ENCODE data around the gene GMEB1.
"Not testable (repeated sequence)": the region's sequence is repeated elsewhere in the genome, so short reads cannot be mapped to it uniquely, and the experiment has no call there.

The GMEB1 gene, protein sequence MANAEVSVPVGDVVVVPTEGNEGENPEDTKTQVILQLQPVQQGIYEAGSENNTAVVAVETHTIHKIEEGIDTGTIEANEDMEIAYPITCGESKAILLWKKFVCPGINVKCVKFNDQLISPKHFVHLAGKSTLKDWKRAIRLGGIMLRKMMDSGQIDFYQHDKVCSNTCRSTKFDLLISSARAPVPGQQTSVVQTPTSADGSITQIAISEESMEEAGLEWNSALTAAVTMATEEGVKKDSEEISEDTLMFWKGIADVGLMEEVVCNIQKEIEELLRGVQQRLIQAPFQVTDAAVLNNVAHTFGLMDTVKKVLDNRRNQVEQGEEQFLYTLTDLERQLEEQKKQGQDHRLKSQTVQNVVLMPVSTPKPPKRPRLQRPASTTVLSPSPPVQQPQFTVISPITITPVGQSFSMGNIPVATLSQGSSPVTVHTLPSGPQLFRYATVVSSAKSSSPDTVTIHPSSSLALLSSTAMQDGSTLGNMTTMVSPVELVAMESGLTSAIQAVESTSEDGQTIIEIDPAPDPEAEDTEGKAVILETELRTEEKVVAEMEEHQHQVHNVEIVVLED

DNA sequence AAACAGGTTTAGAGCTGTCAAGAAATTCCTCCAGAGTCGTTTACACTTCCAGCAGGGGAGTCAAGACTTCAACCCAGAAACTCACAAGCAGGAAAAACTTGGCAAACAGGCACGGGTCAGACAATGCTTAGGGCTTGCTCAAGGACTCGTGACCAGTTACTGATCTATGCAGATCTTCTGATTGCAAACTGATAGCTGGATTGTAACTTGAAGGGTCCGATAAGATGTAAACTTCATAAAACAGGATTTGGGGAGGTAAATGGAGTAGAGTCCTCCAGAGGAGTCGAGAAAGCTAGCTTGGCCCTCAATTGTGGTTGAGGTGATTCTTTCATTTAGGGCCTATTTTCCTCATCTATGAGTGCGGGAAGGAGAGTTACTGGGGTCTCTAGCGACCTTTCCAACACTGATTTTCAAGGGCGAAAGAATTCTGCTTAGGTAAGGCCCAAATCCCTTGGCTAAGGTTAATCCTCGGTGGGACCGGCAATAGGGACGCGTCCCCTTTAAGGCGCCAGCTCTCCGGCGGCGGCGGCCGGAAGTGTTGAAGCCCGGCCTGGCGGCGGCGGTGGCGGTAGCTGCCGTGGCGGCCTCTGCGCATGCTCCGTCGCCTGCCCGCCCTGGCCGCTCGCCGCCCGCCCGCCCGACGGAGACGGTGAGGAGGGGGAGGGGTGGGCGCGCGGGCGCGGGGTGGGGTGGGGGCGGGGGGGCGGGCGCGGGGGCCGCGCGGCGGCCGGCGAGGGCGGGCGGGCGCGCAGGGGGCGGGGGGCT lies at the start of gene GMEB1:
Gene GMEB1, plus strand, starts transcription at position 594 of the 765 bp plus-strand sequence. CDS start 14,829 bp downstream, outside the sequence.
- no peak for DNase-seq (ENCODE audit: low read depth)

DNA sequence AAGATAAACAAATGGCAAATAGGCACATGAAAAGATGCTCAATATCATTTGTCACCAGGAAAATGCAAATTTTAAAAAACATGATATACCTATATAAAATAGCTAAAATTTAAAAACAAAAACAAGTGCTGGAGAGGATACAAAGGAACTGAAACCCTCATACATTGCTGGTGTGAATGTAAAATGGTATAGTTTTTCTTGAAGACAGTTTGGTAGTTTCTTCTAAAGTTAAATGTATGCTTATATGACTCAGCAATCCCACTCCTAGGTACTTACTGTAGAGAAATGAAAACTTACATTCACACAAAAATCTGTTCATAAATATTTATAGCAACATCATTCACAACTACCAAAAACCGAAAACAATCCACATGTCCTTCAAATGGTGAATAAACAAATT lies 36.9 kb upstream of the GMEB1 start:
- DNase-seq (ENCODE audit: low read depth): no peak

DNA sequence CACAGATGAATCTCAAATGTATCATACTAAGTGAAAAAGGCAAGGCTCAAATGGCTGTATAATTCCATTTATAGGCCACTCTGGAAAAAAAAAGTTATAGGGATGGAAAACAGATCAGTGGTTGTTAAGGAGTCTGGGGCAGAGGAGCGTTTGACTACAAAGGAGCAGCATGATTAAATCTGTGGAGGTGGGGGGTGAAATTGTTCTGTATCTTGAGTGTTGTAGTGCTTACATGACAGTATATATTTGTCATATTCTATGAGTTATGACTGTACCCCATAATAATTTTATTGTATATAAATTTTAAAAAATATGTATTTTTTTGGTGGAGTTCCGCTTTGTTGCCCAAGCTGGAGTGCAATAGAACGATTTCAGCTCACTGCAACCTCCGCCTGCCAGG lies 36.0 kb upstream of the GMEB1 start:
- DNase-seq (ENCODE audit: low read depth): no peak

DNA sequence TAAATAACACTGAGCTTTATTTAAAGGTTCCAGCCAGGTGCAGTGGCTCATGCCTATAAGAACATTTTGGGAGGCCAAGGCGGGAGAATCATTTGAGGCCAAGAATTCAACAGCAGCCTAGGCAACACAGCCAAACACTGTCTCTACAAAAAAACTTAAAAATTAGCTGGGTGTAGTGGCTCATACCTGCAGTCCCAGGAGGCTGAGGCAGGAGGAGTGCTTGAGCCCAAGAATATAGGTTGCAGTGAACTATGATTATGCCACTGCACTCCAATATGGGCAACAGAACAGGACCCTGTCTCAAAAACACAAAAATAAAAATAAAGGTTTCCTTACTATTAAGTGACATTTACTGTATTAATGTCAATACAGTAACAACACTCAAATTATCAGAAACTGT lies 27.8 kb upstream of the GMEB1 start:
- no peak for DNase-seq (ENCODE audit: low read depth)

DNA sequence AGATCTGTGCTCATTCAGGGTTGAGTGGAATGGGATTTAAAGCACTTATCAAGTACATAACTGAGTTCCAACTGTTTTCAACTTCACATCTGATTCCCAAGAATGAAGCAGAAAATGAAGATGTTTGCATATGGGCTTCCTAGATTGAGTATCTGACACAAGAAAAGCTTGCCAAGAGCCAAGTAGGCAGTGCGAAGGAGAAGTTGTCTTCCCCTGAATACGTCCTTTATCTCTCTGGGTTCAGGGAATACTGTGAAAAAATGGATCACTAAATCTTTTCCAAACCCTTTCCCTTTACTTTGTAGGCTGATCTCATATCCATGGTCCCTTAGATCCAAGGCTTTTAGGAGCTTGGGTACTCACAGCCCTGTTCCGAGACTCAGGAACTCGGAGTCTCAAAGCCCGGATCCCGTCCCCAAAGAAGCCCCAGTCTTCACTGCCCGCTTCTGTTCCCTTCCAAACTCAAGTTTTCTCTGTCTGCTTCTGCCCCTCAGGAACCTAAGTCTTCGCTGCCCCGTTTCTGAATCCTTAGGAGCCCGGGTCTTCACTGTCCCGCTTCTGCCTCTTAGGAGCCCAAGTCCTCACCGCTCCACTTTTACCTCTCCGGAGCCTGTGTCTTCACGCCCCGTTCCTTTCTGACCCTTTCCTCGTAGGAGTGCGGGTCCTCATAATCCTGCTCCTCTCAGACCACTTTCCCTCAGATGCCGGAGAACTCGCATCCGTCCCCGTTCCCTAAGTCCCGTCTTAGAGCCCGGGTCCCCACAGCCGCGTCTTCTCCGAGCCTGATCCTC lies 26.3 kb upstream of the GMEB1 start:
- no peak for DNase-seq (ENCODE audit: low read depth)

DNA sequence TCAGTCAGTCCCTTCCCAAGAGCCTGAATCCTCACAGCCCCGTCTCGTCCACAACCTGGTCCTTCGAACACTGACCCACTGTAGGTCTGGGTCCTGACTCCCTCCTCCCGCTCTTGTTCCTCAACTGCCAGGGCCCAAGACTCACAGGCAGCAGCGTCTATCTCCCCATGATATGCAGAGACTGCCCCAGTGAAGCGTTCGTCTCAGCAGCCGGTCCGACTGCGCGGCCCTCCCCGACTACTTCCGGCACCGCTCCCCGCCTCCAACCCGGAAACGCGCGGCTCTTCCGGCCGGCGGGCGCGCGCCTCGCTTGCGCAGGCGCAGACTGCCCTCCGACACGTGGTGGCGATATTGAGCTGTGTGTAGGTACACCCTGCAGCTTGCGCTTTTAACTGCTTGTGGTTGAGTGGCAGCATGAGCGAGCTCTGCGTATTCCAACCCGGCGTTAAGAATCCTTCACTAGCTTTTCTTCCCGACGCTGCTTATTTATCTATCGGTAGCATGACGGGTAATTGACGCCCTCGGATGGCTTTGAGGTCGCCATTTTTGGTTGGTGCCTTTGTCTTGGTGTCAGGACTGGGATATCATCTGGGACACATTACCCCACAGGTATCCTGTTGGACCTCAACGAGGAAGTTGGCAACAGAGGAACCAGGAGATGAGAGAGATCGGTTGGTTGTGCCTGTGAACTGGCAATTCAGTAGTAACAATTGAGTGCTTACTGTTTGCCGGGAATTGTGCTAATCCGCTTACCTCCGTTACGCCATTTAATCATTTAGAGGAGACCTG lies 25.5 kb upstream of the GMEB1 start, which contains the start of gene TAF12:
Gene TAF12, minus strand, starts transcription at position 221 of the 789 bp plus-strand sequence. CDS start 20,986 bp downstream, outside the sequence.
- peak; percentile 83 for DNase-seq (ENCODE audit: low read depth)

DNA sequence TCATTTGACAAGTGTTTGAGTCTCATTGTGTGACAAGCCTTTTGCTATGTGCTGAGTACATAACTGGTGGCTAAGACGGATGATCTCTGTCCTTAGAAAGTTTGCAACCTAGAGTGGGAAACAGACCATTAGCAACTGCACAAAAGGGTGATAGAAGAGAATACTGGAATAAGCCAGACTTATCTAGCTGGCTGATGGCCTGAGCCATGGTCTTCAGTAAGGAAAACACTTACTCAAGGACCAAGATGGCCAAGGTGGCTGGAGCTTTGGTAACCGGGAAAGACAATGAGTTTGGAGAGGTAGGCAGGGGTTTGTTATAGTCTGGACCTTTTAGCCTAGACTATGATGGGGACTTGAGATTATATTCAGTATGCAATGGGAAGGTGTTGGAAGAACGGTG lies 24.1 kb upstream of the GMEB1 start:
- DNase-seq (ENCODE audit: low read depth): no peak

DNA sequence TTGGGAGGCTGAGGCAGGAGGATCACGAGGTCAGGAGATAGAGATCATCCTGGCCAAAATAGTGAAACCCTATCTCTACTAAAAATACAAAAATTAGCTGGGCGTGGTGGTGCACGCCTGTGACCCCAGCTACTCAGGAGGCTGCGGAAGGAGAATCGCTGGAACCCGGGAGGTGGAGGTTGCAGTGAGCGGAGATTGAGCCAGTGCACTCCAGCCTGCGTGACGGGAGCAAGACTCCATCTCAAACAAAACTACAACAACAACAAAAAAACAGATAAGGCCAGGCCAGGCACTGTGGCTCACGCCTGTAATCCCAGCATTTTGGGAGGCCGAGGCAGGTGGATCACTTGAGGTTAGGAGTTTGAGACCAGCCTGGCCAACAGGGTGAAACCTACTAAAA lies 23.2 kb upstream of the GMEB1 start:
- not testable (repeated sequence) for DNase-seq (ENCODE audit: low read depth)

DNA sequence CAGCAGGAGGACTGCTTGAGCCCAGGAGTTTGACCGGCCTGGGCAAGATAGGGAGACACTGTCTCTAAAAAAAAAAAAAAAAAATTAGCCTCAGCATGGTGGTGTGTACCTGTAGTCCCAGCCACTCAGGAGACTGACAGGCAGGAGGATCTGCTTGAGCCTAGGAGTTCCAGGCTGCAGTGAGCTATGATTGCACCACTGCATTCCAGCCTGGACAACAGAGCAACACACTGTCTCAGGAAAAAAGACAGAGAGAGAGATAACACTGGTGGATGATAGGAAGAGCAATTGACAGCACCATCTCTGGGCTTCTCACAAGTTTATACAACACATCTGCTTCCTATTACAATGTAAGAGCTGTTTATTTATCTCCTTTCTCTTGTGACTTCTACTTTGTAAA lies 22.5 kb upstream of the GMEB1 start:
- no peak for DNase-seq (ENCODE audit: low read depth)

DNA sequence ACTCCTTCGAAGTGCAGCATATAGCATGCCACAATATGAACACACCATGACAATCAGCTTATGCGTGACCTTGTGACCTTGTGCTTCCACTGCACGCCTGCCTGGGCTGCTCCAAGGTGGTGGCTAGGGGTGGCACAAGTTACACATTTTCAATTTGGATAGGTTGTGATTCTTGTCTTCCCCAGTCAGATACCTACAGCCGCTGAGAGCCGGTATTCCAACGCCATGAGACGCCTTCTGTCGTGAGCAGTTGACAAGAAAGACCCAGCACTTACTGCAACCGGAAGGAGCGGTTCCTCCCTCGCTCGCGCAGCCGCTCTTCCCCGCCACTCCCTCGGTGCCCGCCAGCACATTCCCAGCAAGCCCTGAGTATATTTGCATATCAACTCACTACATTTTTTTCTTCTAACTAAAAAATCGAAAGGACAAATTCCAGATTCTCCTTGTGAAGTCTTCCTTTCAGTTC lies 20.5 kb upstream of the GMEB1 start:
- DNase-seq (ENCODE audit: low read depth): no peak

DNA sequence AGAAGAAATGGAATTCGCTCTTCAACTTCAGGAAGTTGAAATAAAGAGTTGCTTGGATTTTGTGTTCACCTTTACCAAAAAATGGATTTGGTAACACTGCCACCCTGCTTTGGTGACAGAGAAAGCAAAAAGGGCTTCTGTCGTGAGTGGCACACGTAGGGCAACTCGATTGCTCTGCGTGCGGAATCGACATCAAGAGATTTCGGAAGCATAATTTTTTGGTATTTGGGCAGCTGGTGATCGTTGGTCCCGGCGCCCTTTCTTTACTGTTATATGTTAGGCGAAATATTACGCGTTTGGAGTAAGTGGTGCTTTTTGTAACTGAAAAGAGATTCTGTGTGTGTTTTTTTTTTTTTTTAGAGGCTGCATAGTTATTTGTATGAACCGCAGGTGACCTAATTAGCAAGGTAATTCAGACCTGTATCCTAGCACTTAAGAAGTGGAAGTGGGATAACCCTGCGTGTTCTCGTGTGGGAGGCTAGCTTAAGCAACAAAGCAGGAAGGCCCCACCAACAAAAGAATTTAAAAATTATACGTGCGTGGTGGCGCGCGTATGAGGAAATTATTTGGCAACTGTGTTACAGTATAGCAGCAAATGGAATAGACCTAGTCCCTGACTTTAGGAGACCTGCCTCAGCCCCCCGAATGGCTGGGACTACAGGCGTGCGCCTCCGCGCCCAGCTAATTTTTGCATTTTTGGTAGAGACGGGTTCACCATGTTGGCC lies 19.9 kb upstream of the GMEB1 start, which contains the start of gene RNU11:
Gene RNU11, plus strand, starts transcription at position 127 of the 725 bp plus-strand sequence.
- peak; percentile 98 for DNase-seq (ENCODE audit: low read depth)

DNA sequence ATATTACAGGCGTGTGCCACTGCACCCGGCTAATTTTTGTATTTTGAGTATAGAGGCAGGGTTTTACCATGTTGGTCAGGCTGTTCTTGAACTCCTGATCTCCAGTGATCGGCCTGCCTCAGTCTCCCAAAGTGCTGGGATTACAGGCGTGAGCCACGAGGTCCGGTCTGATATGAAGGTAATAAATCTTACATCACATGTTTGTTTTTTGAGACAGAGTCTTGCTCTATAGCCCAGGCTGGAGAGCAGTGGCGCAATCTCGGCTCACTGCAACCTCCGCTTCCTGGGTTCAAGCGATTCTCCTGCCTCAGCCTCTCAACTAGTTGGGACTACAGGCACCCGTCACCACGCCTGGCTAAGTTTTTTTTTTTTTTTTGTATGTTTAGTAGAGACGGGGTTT lies 15.5 kb upstream of the GMEB1 start:
- DNase-seq (ENCODE audit: low read depth): not testable (repeated sequence)

DNA sequence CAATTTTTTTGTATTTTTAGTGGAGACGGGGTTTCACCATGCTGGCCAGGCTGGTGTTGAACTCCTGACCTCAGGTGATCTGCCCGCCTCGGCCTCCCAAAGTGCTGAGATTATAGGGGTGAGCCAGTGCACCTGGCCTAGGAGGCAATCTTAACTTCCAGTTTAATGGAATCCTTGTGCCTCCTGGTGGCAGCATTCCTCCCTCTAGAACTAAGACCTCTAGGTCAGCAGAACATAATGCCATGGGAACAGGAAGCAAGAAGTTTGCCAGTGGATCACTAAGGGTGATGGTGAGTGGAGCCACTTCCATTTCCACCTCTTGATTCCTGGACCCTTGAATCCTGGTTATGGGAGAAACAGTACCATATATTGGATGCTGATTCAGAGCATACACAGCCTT lies 14.7 kb upstream of the GMEB1 start:
- not testable (repeated sequence) for DNase-seq (ENCODE audit: low read depth)

DNA sequence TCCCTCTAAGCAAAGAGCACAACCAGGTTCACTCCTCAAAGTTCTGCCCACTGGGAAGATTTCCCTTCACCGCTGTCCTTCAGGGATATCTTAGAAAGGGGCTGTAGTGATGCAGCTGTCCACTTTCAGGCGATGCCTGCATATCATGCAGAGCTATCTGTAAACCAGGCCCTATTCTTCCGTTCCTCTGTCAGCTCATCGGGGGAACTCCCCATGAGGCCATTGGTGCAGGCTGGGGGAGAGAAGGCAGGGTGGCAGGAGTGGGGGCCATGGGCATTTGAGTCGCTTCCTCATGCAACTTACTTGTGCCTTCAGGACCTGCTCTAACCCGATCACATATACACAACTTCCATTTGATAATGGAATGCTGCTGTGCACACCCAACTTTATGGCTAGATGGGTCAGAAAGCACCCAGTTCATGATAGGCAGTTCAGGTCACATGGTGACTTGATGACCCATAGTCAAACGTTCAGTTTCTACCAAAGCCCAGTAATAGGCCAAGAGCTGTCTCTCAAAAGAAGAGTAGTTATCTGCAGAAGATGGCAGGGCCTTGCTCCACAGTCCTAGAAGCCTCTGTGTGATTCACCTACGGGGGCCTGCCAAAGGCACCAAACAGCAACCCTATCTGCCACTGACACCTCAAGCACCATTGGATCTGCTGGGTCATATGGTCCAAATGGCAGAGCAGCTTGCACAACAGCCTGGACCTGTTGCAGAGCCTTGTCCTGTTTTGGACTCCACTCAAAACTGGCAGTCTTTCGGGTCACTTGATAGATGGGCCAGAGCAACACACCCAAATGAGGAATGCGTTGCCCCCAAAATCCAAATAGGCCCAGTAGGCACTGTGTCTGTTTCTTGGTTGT lies 12.9 kb upstream of the GMEB1 start:
- not testable (repeated sequence) for DNase-seq (ENCODE audit: low read depth)

DNA sequence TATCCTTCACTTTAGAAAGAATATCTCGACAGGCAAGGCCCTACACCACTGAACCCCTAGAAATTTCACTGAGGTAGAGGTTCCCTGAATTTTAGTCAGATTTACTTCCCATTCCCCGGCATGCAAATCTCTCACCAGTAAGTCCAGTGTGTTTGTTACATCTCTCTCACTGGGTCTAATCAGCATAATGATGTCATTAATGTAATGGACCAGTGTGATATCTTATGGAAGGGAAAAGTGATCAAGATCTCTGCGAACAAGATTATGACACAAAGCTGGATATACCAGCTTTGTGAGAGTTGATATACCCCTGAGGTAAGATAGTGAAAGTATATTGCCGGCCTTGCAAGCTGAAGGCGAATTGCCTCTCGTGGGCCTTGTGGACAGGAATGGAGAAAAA lies 12.2 kb upstream of the GMEB1 start:
- no peak for DNase-seq (ENCODE audit: low read depth)

DNA sequence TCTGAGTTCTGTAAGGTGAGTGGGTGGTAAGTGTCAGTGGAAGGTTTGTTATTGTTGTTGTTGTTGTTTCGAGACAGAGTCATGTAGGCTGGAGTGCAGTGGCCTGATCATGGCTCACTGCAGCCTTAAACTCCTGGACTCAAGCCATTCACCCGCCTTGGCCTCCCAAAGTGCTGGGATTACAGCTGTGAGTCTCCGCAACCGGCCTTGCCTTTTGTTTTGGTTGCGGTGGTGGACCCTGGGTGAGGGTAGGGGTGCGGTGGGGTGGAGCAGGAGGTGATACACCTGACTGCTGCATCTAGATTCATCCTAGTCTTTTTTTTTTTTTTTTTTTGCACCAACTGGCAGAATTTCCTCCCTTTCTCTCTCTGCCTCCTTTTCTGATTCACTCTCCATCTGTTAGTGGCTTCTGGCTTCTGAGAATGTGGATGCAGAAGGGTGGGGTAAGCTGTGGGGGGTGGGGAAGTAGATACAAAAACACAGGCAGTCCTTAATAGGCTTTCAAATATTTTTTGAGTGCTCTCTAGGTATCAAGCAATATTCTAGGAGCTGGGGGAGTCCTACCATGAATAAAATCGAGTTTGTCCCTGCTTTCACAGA lies 4.6 kb upstream of the GMEB1 start:
- no peak for DNase-seq (ENCODE audit: low read depth)

DNA sequence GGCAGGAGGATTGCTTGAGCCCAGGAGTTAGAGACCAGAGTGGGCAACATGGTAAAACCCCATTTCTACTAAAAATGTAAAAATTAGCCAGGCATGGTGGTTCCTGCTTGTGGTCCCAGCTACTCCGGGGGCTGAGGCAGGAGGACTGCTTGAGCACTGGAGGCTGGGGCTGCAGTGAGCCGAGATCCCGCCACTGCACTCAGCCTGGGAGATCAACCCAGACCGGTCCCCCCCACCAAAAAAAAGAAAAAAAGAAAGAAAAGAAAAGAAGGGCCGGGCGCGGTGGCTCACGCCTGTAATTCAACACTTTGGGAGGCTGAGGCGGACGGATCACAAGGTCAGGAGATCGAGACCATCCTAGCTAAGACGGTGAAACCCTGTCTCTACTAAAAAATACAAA lies 1.8 kb upstream of the GMEB1 start:
- DNase-seq (ENCODE audit: low read depth): no peak

DNA sequence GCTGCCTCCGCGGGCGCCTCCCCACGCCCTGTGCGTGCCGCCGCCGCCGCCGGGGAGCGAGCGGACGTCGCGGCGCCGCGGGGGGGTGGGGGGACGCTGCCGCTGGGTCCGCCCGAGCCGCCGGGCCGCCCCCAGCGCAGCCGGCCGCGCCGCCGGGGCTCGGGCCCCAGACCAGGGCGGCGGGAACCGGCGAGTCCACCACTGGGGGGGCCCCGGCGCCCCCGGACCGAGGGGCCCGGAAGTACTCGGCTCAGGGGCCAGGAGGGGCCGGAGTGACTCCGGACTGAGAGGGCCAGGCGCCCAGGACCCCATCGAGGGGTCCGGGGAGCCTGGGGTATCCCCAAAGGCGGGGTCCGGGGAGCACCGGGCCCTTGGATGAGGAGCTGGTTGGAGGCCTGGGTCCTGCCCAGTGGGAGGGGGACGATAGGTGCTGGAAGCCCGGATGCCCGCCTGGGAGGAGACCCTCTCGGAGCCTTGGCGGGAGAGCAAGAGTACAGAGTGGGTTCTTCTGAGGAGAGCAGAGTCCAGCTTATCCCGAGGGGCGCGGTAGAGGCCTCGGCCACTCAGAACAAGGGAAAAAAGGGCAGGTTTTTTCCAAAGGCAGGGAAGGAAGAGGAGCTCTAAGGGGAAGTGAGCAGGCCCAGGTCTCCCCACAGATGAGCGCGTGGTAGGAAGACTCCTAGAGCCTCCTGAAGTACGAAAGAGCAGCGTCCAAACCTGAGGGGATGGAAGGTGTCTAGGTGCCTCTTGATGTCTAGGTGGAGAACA lies 556 bp downstream of the GMEB1 start:
- no peak for DNase-seq (ENCODE audit: low read depth)
